GM23248 (cell line): ENCODE results near the gene HECTD4. TPM values are rescaled to one million over a fixed set of nuclear protein-coding genes. Genes with fewer than 3 reads are reported as not detected.
"Not testable (repeated sequence)": the region's sequence is repeated elsewhere in the genome, so short reads cannot be mapped to it uniquely, and the experiment has no call there.

Experiments
- DNase-seq: peaks from one replicate; pipeline ENCODE4 v3.0.0-alpha.2; 2015
- H2AFZ ChIP-seq: fragments of 200-600 bp; sonication (generic); 2 replicates; pipeline ENCODE4 v1.6.1; 2016; ENCODE audit warnings: antibody characterized with exemption
- H3F3A ChIP-seq: fragments of 200-600 bp; sonication (generic); 2 replicates; pipeline ENCODE4 v1.6.1; 2016; ENCODE audit warnings: mild to moderate bottlenecking, antibody characterized with exemption, mixed run types; ENCODE audit not compliant: insufficient read depth
- H3K27ac ChIP-seq: fragments of 200-600 bp; sonication (generic); 2 replicates; pipeline ENCODE4 v1.5.1; 2016; ENCODE audit warnings: mild to moderate bottlenecking
- H3K27me3 ChIP-seq: fragments of 200-600 bp; sonication (generic); replicated peaks from 2 replicates; pipeline ENCODE4 v1.6.1; 2016; ENCODE audit warnings: mild to moderate bottlenecking; ENCODE audit not compliant: insufficient read depth
- H3K36me3 ChIP-seq: fragments of 200-600 bp; sonication (generic); 2 replicates; pipeline ENCODE4 v1.6.1; 2016; ENCODE audit warnings: low read depth, mild to moderate bottlenecking
- H3K4me1 ChIP-seq: fragments of 200-600 bp; sonication (generic); 2 replicates; pipeline ENCODE4 v1.6.1; 2016; ENCODE audit warnings: mild to moderate bottlenecking; ENCODE audit not compliant: insufficient read depth
- H3K4me2 ChIP-seq: fragments of 200-600 bp; sonication (generic); one replicate; pipeline ENCODE4 v1.6.1; 2016; ENCODE audit warnings: mild to moderate bottlenecking; ENCODE audit not compliant: unreplicated experiment
- H3K4me3 ChIP-seq: fragments of 200-600 bp; sonication (generic); 2 replicates; pipeline ENCODE4 v1.5.1; 2016; ENCODE audit warnings: mild to moderate bottlenecking
- H3K79me2 ChIP-seq: fragments of 200-600 bp; sonication (generic); 2 replicates; pipeline ENCODE4 v1.6.1; 2016; ENCODE audit warnings: mild to moderate bottlenecking; ENCODE audit not compliant: insufficient read depth
- H3K9ac ChIP-seq: fragments of 200-600 bp; sonication (generic); 2 replicates; pipeline ENCODE4 v1.6.1; 2016; ENCODE audit warnings: mild to moderate bottlenecking
- H3K9me2 ChIP-seq: fragments of 200-600 bp; sonication (generic); 2 replicates; pipeline ENCODE4 v1.6.1; 2016; ENCODE audit warnings: mixed run types, mild to moderate bottlenecking, moderate library complexity; ENCODE audit not compliant: insufficient read depth
- H3K9me3 ChIP-seq: fragments of 200-600 bp; sonication (generic); one replicate; pipeline ENCODE4 v1.6.1; 2017; ENCODE audit warnings: low read depth
- H4K20me1 ChIP-seq: fragments of 200-600 bp; sonication (generic); 2 replicates; pipeline ENCODE4 v1.6.0; 2016; ENCODE audit not compliant: insufficient read depth
- EZH2 ChIP-seq: fragments of 200-600 bp; sonication (generic); IDR thresholded peaks from 2 replicates; pipeline ENCODE4 v1.6.1; 2018; ENCODE audit warnings: antibody characterized with exemption, mild to moderate bottlenecking; ENCODE audit not compliant: insufficient read depth, poor library complexity, severe bottlenecking
- EZH2phosphoT487 ChIP-seq: fragments of 200-600 bp; sonication (generic); IDR thresholded peaks from 2 replicates; pipeline ENCODE4 v1.6.1; 2018; ENCODE audit warnings: antibody characterized with exemption, moderate library complexity, mild to moderate bottlenecking, low read depth; ENCODE audit not compliant: insufficient read depth
- WGBS, 2 experiments: methylation state at CpG; one replicate each; pipeline ENCODE4 v1.1.6; 2015 to 2017; ENCODE audit warnings: low lambda C conversion rate in 2 of 2, low coverage in 1 of 2; ENCODE audit errors: missing lambda C conversion rate in 2 of 2; 5-methylcytosine and 5-hydroxymethylcytosine counted together
- in situ Hi-C: fragments of 300-500 bp; cut with MboI; formaldehyde crosslinking; loops from 2 replicates; pipeline ENCODE4 v1.15.0; 2020
- polyA plus RNA-seq: library from polyadenylated mRNA; unstranded; fragments of >200 nt; fragmentation: Nextera tagmentation; extraction: Ambion mirVana; gene quantifications from 2 replicates; pipeline ENCODE4 v1.2.1, GENCODE V29; 2016
- total RNA-seq: library from RNA; depleted of rRNA; stranded (reverse); fragments of >200 nt; shearing (Covaris generic); gene quantifications from 2 replicates; pipeline ENCODE4 v1.2.3, GENCODE V29; 2014

Gene HECTD4
- total and polyA plus RNA-seq, 2 experiments from 2014 or later = 7.5 to 8.9 TPM

DNA sequence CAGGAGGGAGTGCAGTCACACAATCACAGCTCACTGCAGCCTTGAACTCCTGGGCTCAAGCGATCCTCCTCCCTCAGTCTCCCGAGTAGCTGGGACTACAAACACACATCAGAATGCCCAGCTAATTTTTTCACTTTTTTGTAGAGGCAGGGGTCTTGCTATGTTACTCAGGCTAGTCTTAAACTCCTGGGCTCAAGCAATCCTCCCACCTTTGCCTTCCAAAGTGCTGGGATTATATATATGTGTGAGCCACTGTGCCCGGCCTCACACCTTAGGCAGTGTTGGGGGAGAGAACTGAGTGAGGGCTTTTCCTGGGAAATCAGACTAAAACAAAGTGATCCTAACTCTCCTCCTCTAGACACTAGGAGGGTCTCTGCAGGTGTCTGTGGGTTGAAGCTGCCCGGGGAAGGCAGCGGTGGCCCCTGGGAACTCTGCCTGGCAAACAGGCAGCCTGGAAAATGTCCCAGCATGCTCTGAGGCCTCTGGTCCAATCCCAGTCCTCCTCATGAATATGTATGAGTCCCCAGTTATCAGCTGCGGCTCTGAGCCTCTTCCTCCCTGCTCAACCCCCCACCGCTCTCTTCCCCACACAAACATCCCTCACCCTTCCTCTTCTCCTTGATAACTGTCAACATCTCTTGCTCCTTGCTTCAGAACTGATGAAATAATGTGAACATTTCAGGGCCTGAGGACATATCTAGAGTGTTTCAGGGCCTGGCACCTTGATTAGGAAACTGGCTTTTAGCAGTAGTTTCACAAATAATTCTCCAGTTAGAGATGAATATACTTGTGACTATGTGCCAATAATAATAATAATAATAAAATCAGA is 265.8 kb downstream of the HECTD4 start:
- WGBS, 2 experiments = 90% methylated on average over 7 of the region's 7 CpGs
- Histone ChIP-seq H3K4me1 (peaks cover 17% of the 10 kb centered on the region), H3K9ac (peak overlapping the region; percentile 49), H3K27ac (peak overlapping the region; percentile 73), H3K4me3 (peak overlapping the region; percentile 1; the same call in 1 of the 2 replicates), H3K79me2 (no peaks in the 10 kb centered on the region), H3K9me3 (no peaks in the 10 kb centered on the region), H2AFZ (peak overlapping the region; percentile 73), H3K4me2 (peak overlapping the region; percentile 35), H3K9me2 (no peaks in the 10 kb centered on the region), H4K20me1 (no peaks in the 10 kb centered on the region), H3F3A (peaks cover 13% of the 10 kb centered on the region; the same call in 1 of the 2 replicates), H3K36me3 (no peaks in the 10 kb centered on the region), H3K27me3 (no peaks in the 10 kb centered on the region)
- in situ Hi-C loops = no loop called here
- TF ChIP-seq EZH2phosphoT487 (no peak), EZH2 (no peak)
- peak; percentile 32 for DNase-seq

GRCh38 chr12:112115259-112116045 is 266.8 kb downstream of the HECTD4 start:
- Histone ChIP-seq H4K20me1 (no peaks in the 10 kb centered on the region), H3K79me2 (no peaks in the 10 kb centered on the region), H3K9ac (no peak overlapping the region), H3K27me3 (no peaks in the 10 kb centered on the region), H2AFZ (no peak overlapping the region), H3K4me1 (peaks cover 17% of the 10 kb centered on the region), H3K36me3 (no peaks in the 10 kb centered on the region), H3K9me2 (no peaks in the 10 kb centered on the region), H3K4me3 (no peak overlapping the region), H3K27ac (no peak overlapping the region), H3F3A (peaks cover 13% of the 10 kb centered on the region), H3K9me3 (no peaks in the 10 kb centered on the region), H3K4me2 (no peak overlapping the region)
- in situ Hi-C loops = no loop called here
- no peak for DNase-seq
- TF ChIP-seq EZH2 (no peak), EZH2phosphoT487 (no peak)
- 80 to 90% methylated on average over 6 of the region's 6 CpGs for WGBS, 2 experiments

- Histone ChIP-seq H3K4me1 (peaks cover 15% of the 10 kb centered on the region), H3K79me2 (peaks cover 14% of the 10 kb centered on the region), H3K9me2 (no peaks in the 10 kb centered on the region), H3K36me3 (no peaks in the 10 kb centered on the region), H3K9me3 (no peaks in the 10 kb centered on the region), H3K9ac (no peak overlapping the region), H3K4me2 (no peak overlapping the region), H3K27ac (no peak overlapping the region), H3K4me3 (no peak overlapping the region), H4K20me1 (no peaks in the 10 kb centered on the region), H3K27me3 (no peaks in the 10 kb centered on the region), H2AFZ (no peak overlapping the region), H3F3A (peaks cover 14% of the 10 kb centered on the region)
- 96 to 97% methylated on average over 6 of the region's 6 CpGs for WGBS, 2 experiments
- no peak for DNase-seq
- in situ Hi-C loops = no loop called here
- TF ChIP-seq EZH2 = no peak
- no peak for TF ChIP-seq EZH2phosphoT487
Observed at GRCh38 chr12:112112409-112113133, 269.7 kb downstream of the HECTD4 start.

- H3K36me3 ChIP-seq = no peaks in the 10 kb centered on the region
- TF ChIP-seq EZH2phosphoT487 = no peak
- TF ChIP-seq EZH2 = no peak
- WGBS, 2 experiments = 76 to 78% methylated on average over 5 of the region's 5 CpGs
- H3K9me3 ChIP-seq = no peaks in the 10 kb centered on the region
- H3K4me2 ChIP-seq = no peak overlapping the region
- H3K27me3 ChIP-seq = no peaks in the 10 kb centered on the region
- peaks cover 15% of the 10 kb centered on the region for H3K4me1 ChIP-seq
- H3K79me2 ChIP-seq = peaks cover 20% of the 10 kb centered on the region
- no peaks in the 10 kb centered on the region for H4K20me1 ChIP-seq
- no peak overlapping the region for H3K9ac ChIP-seq
- H3K9me2 ChIP-seq = no peaks in the 10 kb centered on the region
- DNase-seq = no peak
- H2AFZ ChIP-seq = no peak overlapping the region
- no peak overlapping the region for H3K4me3 ChIP-seq
- in situ Hi-C loops = no loop called here
- no peak overlapping the region for H3K27ac ChIP-seq
- H3F3A ChIP-seq = peaks cover 16% of the 10 kb centered on the region
Observed at GRCh38 chr12:112111931-112112330, 270.3 kb downstream of the HECTD4 start.

DNA sequence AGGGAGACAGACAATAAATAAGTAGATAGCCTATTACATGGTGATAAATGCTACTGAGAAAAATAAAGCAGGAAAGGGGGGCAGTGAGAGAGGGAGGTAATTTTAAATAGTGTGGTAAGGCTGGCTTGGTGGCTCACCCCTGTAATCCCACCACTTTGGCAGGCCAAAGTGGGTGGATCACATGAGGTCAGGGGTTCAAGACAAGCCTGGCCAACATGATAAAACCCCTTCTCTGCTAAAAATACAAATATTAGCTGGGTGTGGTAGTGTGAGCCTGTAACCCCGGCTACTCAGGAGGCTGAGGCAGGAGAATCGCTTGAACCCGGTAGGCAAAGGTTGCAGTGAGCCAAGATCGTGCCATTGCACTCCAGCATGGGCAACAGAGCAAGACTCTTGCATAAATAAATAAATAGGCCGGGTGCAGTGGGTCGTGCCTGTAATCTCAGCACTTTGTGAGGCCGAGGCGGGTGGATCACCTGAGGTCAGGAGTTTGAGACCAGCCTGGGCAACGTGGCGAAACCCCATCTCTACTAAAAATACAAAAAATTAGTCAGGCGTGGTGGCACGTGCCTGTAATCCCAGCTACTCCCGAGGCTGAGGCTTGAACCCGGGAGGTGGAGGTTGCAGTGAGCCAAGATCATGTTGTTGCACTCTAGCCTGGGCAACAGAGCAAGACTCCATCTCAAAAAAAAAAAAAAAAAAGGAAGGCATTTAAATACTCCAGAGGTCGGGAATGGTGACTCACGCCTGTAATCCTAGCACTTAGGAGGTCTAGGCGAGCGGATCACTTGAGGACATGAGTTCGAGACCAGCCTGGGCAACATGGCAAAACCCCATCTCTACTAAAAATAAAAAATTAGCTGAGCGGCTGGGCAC is 271.2 kb downstream of the HECTD4 start:
- H3K9ac ChIP-seq, H3K36me3 ChIP-seq, H2AFZ ChIP-seq, in situ Hi-C loops, H4K20me1 ChIP-seq, H3K4me3 ChIP-seq, DNase-seq, H3K9me2 ChIP-seq, H3K27me3 ChIP-seq, H3K9me3 ChIP-seq, H3K27ac ChIP-seq, H3K4me2 ChIP-seq: not testable (repeated sequence)
- H3K4me1 ChIP-seq = peaks cover 20% of the 10 kb centered on the region
- H3F3A ChIP-seq = peaks cover 11% of the 10 kb centered on the region; the same call in 1 of the 2 replicates
- H3K79me2 ChIP-seq = peaks cover 30% of the 10 kb centered on the region
- WGBS, 2 experiments = 93 to 94% methylated on average over 20 of the region's 20 CpGs
